DND-41 (cell line): ENCODE measurements around the gene PILRA.
"Not testable (repeated sequence)": the region's sequence is repeated elsewhere in the genome, so short reads cannot be mapped to it uniquely, and the experiment has no call there.

Experiments
- ATAC-seq: fragments of 200-7000 bp; cut with Tn5 transposase; 3 replicates; pipeline ENCODE4 v1.9.1; 2021; ENCODE audit warnings: low read depth; ENCODE audit not compliant: insufficient read depth
- DNase-seq: peaks from one replicate; pipeline ENCODE4 v3.0.0-alpha.2; 2020
- H2AFZ ChIP-seq: 2 replicates; pipeline ENCODE4 v1.6.0; 2012; ENCODE audit warnings: low read depth, low read length
- H3K27ac ChIP-seq: 2 replicates; pipeline ENCODE4 v1.5.1; 2012; ENCODE audit warnings: low read length, inconsistent platforms
- H3K27me3 ChIP-seq: fragments of 200-600 bp; sonication (generic); 2 replicates; pipeline ENCODE4 v1.6.0; 2012; ENCODE audit warnings: low read length, mild to moderate bottlenecking, inconsistent platforms; ENCODE audit not compliant: insufficient read depth, poor library complexity
- H3K36me3 ChIP-seq: 2 replicates; pipeline ENCODE4 v1.5.1; 2012; ENCODE audit warnings: low read length, inconsistent platforms; ENCODE audit not compliant: insufficient read depth
- H3K4me1 ChIP-seq: 2 replicates; pipeline ENCODE4 v1.5.1; 2012; ENCODE audit warnings: mild to moderate bottlenecking, low read length; ENCODE audit not compliant: insufficient read depth
- H3K4me2 ChIP-seq: 2 replicates; pipeline ENCODE4 v1.6.0; 2012; ENCODE audit warnings: mild to moderate bottlenecking, moderate library complexity, low read length, inconsistent platforms; ENCODE audit not compliant: insufficient read depth
- H3K4me3 ChIP-seq, 2 experiments: fragments of 200-600 bp in 1 of 2; shearing (Covaris generic) in 1 of 2; 2 replicates each; pipeline ENCODE4 v1.5.1; 2012 to 2016; ENCODE audit warnings: inconsistent platforms in 2 of 2, low read length in 2 of 2, mild to moderate bottlenecking in 2 of 2, low read depth in 1 of 2, moderate library complexity in 1 of 2
- H3K79me2 ChIP-seq: 2 replicates; pipeline ENCODE4 v1.6.0; 2012; ENCODE audit warnings: low read length, inconsistent platforms; ENCODE audit not compliant: insufficient read depth
- H3K9ac ChIP-seq: 2 replicates; pipeline ENCODE4 v1.6.0; 2012; ENCODE audit warnings: low read depth, mild to moderate bottlenecking, inconsistent platforms, low read length, moderate library complexity
- H3K9me3 ChIP-seq: 2 replicates; pipeline ENCODE4 v1.5.1; 2012; ENCODE audit warnings: low read length, moderate library complexity, mild to moderate bottlenecking, inconsistent platforms; ENCODE audit not compliant: insufficient read depth, severe bottlenecking
- H4K20me1 ChIP-seq: 2 replicates; pipeline ENCODE4 v1.6.0; 2012; ENCODE audit warnings: low read length; ENCODE audit not compliant: insufficient read depth
- EZH2 ChIP-seq: IDR thresholded peaks from 3 replicates; pipeline ENCODE4 v1.6.1; 2012; ENCODE audit warnings: borderline replicate concordance, low read depth, mild to moderate bottlenecking, moderate library complexity, low read length, inconsistent platforms; ENCODE audit not compliant: severe bottlenecking
- TF ChIP-seq, protein P1 (sequence below): IDR thresholded peaks from 2 replicates; pipeline ENCODE4 v1.5.1; 2012; ENCODE audit warnings: borderline replicate concordance, low read length, moderate library complexity, mild to moderate bottlenecking; ENCODE audit not compliant: poor library complexity, severe bottlenecking; ENCODE audit errors: extremely low read depth

Gene PILRA

DNA sequence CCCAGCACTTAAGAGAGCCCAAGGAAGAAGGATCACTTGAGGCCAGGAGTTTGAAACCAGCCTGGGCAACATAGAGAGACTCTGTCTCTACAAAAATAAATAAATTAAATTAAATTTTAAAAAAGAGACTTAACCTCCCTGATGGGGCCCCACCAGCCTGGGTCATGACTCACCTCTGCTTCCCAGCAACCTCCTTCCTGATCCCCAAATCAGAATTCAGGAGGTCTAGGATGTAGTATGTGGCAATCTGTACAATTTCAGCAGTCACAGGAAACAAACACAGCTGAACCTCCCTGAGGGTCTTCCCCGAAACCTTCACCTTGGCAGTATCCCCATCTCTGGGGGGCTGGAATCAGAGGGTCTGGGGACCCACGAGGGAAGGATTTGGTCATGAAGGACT lies 72.8 kb downstream of the PILRA start:
- no peaks in the 10 kb centered on the region for H4K20me1 ChIP-seq
- TF ChIP-seq, protein P1, sequence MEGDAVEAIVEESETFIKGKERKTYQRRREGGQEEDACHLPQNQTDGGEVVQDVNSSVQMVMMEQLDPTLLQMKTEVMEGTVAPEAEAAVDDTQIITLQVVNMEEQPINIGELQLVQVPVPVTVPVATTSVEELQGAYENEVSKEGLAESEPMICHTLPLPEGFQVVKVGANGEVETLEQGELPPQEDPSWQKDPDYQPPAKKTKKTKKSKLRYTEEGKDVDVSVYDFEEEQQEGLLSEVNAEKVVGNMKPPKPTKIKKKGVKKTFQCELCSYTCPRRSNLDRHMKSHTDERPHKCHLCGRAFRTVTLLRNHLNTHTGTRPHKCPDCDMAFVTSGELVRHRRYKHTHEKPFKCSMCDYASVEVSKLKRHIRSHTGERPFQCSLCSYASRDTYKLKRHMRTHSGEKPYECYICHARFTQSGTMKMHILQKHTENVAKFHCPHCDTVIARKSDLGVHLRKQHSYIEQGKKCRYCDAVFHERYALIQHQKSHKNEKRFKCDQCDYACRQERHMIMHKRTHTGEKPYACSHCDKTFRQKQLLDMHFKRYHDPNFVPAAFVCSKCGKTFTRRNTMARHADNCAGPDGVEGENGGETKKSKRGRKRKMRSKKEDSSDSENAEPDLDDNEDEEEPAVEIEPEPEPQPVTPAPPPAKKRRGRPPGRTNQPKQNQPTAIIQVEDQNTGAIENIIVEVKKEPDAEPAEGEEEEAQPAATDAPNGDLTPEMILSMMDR: no peak
- TF ChIP-seq EZH2: no peak
- no peaks in the 10 kb centered on the region for H3K9me3 ChIP-seq
- DNase-seq (no peak), ATAC-seq (no peak)
- no peaks in the 10 kb centered on the region for H3K79me2 ChIP-seq
- H3K4me2 ChIP-seq: peak overlapping the region; percentile 57; the same call in 1 of the 2 replicates
- H3K4me3 ChIP-seq: no peak overlapping the region
- H3K9ac ChIP-seq: peak overlapping the region; percentile 50
- no peak overlapping the region for H2AFZ ChIP-seq
- peaks cover 39% of the 10 kb centered on the region for H3K4me1 ChIP-seq
- H3K36me3 ChIP-seq: no peaks in the 10 kb centered on the region
- peak overlapping the region; percentile 94 for H3K27ac ChIP-seq
- no peaks in the 10 kb centered on the region for H3K27me3 ChIP-seq

DNA sequence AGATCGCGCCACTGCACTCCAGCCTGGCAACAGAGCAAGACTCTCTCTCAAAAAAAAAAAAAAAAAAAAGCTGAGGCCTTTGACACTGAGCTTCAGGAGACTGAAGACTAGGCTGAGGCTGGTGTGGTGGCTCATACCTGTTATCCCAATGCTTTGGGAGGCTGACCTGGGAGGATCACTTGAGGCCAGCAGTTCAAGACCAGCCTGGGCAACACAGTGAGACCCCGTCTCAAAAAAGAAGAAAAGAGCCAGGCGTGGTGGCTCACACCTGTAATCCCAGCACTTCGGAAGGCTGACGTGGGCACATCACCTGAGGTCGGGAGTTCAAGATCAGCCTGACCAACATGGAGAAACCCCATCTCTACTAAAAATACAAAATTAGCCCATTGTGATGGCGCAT lies 74.1 kb downstream of the PILRA start:
- H3K9me3 ChIP-seq, DNase-seq, H3K27me3 ChIP-seq, H2AFZ ChIP-seq, H3K4me3 ChIP-seq, H3K36me3 ChIP-seq, H4K20me1 ChIP-seq, ATAC-seq, H3K27ac ChIP-seq, H3K79me2 ChIP-seq, H3K4me2 ChIP-seq, H3K9ac ChIP-seq: not testable (repeated sequence)
- H3K4me1 ChIP-seq: peaks cover 39% of the 10 kb centered on the region

DNA sequence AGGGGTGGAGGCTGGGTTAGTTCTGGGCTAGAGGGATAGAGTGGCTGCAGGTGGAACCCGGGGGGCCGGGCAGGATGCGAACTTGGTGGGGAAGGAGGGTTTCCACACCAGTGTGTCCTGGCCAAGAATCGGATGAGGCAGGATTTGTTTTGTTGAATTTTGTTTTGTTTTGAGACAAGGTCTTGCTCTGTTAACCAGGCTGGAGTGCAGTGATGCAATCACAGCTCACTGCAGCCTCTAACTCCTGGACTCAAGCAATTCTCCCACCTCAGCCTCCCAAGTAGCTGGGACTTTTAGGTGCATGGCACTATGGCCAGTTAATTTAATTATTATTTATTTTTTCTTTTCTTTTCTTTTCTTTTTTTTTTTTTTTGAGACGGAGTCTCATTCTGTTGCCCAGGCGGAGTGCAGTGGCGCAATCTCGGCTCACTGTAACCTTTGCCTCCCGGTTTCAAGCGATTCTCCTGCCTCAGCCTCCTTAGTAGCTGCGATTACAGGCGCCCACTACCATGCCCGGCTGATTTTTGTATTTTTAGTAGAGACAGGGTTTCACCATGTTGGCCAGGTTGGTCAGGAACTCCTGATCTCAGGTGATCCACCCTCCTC lies 76.0 kb downstream of the PILRA start:
- no peak for TF ChIP-seq EZH2
- TF ChIP-seq, protein P1: no peak
- Histone ChIP-seq H3K27me3 (no peaks in the 10 kb centered on the region), H3K4me1 (peaks cover 40% of the 10 kb centered on the region), H3K27ac (no peak overlapping the region; the same call in 1 of the 2 replicates), H2AFZ (no peak overlapping the region), H3K36me3 (no peaks in the 10 kb centered on the region), H3K9ac (no peak overlapping the region), H3K4me2 (no peak overlapping the region), H3K9me3 (no peaks in the 10 kb centered on the region), H3K79me2 (no peaks in the 10 kb centered on the region), H4K20me1 (no peaks in the 10 kb centered on the region), H3K4me3 (no peak overlapping the region)
- DNase-seq (no peak), ATAC-seq (no peak)
